Measurements from ENCODE around the gene GALM. TPM values are rescaled to one million over a fixed set of nuclear protein-coding genes. Genes with fewer than 3 reads are reported as not detected.

The GALM gene
- total RNA-seq, 1 experiment from 2014 or later = 88.0 TPM

DNA sequence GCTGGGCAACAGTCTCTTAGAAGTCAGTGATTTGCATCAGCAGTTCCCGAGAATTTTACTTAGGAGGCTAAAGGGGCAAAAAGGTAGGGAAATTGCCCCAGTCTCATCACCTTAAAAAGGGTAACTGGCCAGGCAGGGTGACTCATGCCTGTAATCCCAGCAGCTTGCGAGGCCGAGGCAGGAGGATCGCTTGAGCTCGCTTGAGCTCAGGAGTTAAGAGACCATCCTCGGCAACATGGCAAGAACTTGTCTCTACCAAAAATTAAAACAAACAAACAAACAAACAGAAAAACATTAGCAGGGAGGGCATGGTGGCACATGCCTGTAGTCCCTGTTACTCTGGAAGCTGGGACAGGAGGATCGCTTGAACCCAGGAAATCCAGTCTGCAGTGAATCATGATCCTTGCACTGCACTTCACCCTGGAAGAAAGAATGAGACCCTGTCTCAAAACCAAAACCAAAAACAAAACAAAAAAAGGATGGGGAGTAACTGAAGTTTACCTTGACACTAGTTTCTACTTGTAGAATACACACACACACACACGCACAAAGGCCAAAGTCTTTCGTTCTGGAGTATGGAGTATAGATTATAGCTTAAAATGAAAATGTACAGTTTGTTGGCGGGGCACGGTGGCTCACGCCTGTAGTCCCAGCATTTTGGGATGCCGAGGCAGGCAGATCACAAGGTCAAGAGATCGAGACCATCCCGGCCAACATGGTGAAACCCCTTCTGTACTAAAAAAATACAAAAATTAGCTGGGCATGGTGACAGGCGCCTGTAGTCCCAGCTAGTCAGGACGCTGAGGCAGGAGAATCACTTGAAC lies 109.4 kb downstream of the GALM start:
- no peak for DNase-seq (ENCODE audit: low read depth)
- in situ Hi-C loops (cut with HindIII; ENCODE audit: low pct_unique_long_range_greater_than_20kb, low sequenced_read_pairs) = no loop called here

DNA sequence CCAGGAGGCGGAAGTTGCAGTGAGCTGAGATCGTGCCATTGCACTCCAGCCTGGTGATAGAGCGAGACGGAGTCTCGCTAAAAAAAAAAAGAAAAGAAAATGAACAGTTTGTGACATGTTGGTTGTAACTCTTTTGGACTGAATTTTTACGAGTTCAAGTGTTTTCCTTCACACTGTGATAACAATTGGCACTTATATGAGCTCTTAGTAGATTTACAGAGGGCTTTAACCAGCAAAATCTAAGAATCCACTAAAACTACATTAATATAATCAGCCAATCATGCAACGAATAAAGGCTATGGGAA lies 110.0 kb downstream of the GALM start:
- DNase-seq (ENCODE audit: low read depth) = no peak
- in situ Hi-C loops (cut with HindIII; ENCODE audit: low pct_unique_long_range_greater_than_20kb, low sequenced_read_pairs) = no loop called here

DNA sequence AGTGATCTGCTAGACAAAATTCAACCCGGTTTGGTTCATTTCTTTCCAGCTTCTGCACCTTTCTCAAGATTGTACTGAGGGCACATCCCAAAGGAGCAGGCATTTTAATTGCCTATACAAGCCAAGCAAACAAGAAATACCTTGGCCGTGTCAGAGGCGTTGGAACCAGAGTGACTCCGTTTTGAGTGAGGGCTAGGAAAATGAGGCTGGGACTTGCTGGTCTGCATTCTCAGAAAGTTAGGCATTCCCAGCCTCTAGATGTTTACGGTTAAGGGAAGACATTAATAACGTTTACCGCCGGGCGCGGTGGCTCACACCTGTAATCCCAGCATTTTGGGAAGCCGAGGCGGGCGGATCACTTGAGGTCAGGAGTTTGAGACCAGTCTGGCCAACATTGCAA lies 110.6 kb downstream of the GALM start:
- in situ Hi-C loops (cut with HindIII; ENCODE audit: low pct_unique_long_range_greater_than_20kb, low sequenced_read_pairs) = no loop called here
- no peak for DNase-seq (ENCODE audit: low read depth)

DNA sequence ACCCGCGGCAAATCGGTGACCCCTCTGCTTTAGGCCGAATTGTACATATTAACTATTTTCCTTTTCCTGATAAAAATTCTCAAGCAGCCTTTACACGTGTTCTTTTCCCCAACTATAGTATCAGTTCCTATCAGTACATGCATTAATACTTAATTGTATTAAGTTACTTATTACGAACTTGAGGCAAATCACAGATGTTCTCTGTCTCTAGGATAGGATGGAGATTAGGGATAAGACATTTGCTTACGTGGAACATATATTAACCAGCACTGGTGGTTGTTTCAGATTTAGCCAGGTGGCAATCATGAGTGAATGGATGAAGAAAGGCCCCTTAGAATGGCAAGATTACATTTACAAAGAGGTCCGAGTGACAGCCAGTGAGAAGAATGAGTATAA lies 112.8 kb downstream of the GALM start:
- no peak for DNase-seq (ENCODE audit: low read depth)
- in situ Hi-C loops (cut with HindIII; ENCODE audit: low pct_unique_long_range_greater_than_20kb, low sequenced_read_pairs) = no loop called here

DNA sequence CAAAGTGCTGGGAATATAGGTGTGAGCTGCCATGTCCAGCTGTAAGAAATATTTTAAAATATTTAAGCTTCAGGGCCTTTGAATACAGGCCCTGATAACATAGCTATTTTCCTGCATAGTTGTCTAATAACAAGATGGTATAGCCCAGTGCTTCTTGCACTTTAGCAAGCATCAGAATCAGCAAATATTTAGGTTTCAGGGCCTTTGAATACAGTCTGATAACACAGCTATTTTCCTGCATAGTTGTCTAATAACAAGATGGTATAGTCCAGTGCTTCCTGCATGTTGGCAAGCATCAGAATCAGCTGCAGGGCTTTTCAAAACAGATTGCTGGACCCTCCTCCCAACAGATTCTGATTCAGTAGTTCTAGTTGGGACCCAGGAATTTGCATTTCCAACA lies 117.7 kb downstream of the GALM start:
- in situ Hi-C loops (cut with HindIII; ENCODE audit: low pct_unique_long_range_greater_than_20kb, low sequenced_read_pairs) = no loop called here
- DNase-seq (ENCODE audit: low read depth) = no peak

Other genes with a start within 250 kb of the GALM start
- 9.8 and 37.1 TPM in 2 replicates for gene HNRNPLL, start 63.2 kb upstream of the GALM start, total RNA-seq (2014; rRNA removed; shearing (Covaris generic); ENCODE audit: low replicate concordance)
- gene SRSF7, start 85.2 kb downstream of the GALM start, total RNA-seq (2014; rRNA removed; shearing (Covaris generic); ENCODE audit: low replicate concordance) = 145 and 165 TPM in 2 replicates
- 19.3 and 32.1 TPM in 2 replicates for gene GEMIN6, start 112.1 kb downstream of the GALM start, total RNA-seq (2014; rRNA removed; shearing (Covaris generic); ENCODE audit: low replicate concordance)
- 10.7 and 17.0 TPM in 2 replicates for gene DHX57, start 209.8 kb downstream of the GALM start, total RNA-seq (2014; rRNA removed; shearing (Covaris generic); ENCODE audit: low replicate concordance)
- gene MORN2, start 209.9 kb downstream of the GALM start, total RNA-seq (2014; rRNA removed; shearing (Covaris generic); ENCODE audit: low replicate concordance) = 36.4 and 41.2 TPM in 2 replicates
- not detected in 2 replicates for gene ARHGEF33, start 223.8 kb downstream of the GALM start, total RNA-seq (2014; rRNA removed; shearing (Covaris generic); ENCODE audit: low replicate concordance)